T-helper 1 cell treated with Interleukin-12 subunit alpha and Interleukin-12 subunit beta and Interleukin-4 antibody, amounts not matched to agents 30 ng/mL and 1 ng/mL, for 36 hours (primary cell): ENCODE measurements around the gene IGSF3. TPM values are rescaled to one million over a fixed set of nuclear protein-coding genes. Genes with fewer than 3 reads are reported as not detected.
"Not testable (repeated sequence)": the region's sequence is repeated elsewhere in the genome, so short reads cannot be mapped to it uniquely, and the experiment has no call there.

ENCODE experiments used
- intact Hi-C: fragments of 100-400 bp; cut with micrococcal nuclease; formaldehyde crosslinking; loops from one replicate; pipeline ENCODE4 v1.15.1; 2024
- total RNA-seq: library from RNA; stranded (reverse); gene quantifications from 2 replicates; pipeline ENCODE4 v1.2.3, GENCODE V29; 2022

IGSF3 gene
- total RNA-seq, 1 donor from 2014 or later: 0.83 TPM

DNA sequence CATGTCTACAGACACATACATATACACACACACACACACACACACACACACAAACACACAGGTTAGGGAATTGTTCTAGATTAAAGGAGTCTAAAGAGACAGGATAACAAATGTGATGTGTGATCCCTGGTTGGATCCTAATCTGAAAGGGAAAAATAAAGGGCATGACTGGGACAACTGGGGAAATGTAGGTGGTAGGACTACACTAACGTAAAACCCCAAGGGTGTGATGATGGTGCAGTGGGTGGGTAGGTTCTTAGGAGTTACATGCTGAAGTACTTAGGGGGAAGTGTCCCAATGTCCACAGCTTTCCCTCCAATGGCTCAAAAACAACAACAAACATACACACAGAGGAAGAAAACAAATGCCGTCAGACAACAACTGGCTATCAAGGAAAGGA, 68.2 kb downstream of the IGSF3 start:
- intact Hi-C loops: not testable (repeated sequence)

DNA sequence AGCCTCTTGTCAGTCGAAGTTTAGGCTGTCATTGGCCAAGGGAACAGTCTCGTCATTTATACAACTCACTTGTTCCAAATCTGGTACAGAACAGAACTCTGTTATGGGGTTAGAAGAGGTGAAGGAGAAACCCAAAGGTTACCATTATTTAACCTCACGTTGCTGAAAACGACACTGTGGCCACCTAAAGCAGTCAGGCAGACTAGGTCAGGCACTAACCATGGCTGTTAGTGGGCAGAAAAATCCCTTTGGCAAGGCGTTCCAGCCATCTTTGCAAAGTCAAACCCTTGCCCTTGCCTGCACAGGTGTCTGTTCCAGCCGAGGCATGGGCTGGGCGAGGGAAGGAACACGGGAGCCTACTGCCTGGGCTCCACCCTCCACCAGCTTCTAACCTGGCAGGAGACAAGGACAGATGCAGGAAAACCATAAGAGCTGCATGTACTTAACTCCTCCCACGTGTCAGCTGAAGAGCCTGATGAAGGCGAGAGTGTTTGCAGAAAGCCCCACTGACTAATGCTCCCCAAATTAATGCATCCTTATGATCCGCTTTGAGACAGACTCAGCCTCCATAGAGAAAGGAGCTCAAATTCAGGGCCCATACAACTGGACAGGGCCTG, 69.0 kb downstream of the IGSF3 start:
- intact Hi-C loops: not testable (repeated sequence)

DNA sequence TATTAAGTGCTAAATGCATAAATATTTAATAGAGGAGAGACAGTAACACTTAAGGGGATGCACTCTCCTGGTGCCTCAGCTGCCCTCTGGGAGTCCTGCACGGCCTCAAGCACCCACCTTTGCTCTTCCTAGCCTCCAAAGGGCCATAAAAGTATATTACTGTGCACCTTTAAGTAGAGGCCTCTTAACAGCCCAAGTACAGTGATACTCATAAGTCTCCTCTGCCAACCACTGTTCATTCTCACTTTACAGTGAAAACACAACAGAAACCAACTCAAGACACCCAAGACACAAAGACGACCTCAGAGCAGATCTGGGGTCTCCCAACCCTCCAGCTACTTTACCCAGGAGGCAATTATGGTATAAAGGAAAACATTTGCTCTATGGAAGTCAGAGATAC, 70.1 kb downstream of the IGSF3 start:
- intact Hi-C loops: not testable (repeated sequence)

DNA sequence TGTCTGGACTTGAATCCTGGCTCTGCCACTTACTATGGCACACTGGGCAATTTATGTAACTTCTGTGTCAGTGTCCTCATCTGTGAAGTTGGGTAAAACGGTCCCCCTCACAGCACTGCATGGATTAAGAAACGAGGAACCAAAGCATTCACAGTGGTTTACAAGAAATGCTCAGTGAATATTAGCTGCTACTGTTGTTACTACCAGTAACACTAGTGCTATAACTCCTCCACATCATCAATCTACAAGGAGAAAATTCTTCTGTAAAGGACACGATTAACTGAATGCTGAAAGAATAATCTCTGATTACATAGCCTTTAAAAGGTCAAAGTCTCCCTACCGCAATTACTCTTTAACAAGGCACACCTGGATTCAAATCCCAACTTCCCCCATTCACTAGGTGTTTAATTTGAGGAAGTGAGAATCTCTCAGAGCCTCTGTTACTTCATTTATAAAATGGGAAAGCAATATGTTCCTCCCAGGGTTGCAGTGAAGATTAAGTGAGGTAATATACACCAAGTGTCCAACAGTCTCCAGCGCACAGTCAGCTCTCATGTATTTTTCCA, 70.7 kb downstream of the IGSF3 start:
- intact Hi-C loops: loop anchor here (1.0 kb wide), 2 partner anchors 23 to 458 kb away; no protein-coding TSS in a partner anchor

DNA sequence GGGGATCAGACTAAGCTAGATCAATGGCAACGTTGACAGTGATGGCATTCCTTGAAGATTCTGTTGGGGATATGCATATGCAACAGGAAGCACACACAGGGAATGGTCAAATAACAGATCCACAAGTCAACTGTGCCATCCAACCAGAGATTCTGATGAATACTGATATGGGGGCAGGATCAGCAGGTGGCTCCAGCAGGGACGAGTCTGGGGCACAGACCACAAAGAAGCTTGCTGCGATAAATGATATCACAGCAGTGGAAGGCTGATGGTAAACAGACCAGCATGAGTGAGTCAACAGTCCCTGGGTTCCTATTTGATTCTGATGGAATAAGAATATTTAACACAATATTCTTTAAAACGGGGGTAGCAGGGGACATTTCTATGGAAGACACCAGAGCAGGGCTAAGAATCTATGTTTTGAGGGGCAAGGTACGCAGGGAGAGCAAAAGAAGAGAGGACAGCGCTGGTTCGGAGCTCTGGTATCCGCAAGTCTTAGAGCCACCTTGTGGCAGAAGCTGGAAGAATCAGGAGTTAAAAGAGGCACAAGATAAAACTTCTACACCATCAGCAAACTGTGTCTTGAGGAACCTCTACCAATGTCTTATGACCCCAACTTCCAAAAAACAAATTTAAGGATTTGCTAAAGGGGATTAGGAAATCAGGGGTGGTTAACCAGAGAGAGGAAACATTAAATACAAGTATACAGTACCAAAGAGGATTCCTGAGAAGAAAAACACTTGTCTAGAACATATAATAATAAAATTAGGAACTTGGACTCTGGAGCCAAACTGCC, 71.4 kb downstream of the IGSF3 start:
- intact Hi-C loops: loop anchor here (1.0 kb wide), 2 partner anchors 22 to 457 kb away; no protein-coding TSS in a partner anchor

DNA sequence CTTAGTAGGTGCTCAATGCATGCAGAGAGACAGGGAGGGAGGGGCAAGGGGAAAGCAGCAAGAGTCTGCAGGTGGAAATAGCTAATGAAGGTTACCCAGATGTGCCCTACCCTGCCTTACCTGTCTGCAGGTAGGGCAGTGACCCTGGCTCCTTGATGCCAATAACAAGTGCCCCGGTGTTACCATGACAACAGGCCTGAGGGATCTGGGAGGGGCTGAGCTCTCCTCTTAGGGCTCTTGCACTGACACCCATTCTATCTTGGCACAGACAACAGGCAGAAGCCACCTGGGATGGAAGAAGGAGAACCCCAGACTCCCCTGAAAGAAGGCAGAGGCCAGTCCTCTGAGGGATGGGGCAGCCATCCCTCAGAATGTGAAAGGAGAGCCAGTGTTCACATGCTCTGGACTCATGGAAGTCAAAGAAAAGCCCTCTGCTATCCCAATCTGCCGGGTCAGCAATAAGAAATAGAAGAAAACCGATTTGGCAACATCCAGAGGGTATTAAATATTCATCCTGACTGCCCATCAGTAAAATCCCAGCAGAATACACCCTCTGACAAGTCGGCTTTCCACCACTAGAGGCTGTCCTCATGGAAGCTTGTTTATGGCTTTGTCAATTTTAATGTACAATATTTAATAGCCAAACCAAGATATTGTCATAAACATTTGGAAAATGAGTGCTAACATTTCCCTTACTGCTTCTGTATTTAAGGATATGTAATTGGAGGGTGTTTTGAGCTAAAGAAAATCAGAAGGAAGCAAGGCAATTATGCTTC, 72.3 kb downstream of the IGSF3 start:
- intact Hi-C loops: not testable (repeated sequence)

DNA sequence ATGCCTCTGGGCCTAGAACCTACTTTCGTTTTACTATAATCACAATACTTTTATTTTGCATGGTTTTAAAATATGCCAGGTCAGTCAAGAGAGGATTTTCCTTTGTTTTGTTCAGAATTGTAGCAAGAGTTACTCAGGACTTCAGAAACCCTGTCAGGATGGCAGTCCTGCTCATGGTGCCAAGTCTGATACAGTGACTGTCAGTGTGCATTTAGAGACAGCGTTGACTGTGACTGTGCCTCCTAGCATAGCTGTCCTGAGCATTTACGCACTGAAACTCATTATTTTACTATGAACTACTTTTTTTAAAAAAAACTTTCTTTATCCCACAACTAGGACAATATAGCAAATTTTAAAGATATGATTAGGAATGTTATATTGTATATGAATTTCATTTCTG, 73.6 kb downstream of the IGSF3 start:
- intact Hi-C loops: not testable (repeated sequence)

DNA sequence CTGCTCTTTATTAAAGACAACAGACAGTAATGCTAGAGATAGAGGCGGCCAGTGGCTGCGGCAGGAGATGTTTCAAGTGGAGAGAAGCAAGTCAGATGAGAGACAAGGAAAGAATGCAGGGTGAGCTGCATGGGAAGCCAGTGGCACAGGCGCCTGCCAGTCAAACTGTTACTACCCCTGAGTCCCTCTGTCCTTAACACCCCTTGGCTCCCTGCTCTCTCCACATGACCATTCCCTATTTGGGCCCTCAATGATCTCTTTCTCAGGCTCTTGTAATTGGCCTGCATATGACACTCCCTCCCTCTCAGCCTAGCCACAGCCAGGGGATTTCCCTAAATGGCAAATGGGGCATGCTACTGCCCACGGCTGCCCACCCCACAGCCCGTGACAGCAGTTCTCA, 74.1 kb downstream of the IGSF3 start:
- intact Hi-C loops: not testable (repeated sequence)

DNA sequence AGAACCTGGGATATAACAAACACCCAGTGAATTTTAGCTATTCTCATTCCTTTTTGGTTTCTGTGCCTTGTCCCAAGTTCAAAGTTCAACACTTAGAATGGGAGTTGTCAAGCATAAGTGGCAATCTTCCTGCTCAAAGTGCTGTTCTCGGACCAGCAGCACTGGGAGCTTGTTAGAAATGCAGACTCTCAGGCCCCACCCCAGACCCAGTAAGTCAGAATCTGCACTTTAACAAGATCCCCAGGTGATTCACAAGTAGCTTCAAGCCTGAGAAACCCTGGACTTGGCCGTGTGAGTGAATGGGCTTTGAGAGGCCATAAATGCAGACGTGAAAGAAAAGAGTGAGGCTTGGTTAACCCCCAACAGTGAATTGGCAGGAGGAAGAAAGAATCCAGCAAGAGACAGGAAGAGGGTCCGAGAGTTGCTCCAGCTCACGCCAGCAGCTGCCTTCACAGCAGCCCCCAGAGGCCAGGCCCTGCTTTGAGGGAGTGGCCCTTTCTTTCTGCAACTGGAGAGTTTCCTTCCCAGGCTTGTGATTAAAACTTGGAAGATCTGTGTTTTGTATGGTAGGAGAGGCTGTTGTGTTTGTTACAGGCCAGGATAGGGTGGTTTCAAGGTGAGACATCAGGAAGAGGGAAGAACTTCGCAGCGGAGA, 75.5 kb downstream of the IGSF3 start:
- intact Hi-C loops: not testable (repeated sequence)

DNA sequence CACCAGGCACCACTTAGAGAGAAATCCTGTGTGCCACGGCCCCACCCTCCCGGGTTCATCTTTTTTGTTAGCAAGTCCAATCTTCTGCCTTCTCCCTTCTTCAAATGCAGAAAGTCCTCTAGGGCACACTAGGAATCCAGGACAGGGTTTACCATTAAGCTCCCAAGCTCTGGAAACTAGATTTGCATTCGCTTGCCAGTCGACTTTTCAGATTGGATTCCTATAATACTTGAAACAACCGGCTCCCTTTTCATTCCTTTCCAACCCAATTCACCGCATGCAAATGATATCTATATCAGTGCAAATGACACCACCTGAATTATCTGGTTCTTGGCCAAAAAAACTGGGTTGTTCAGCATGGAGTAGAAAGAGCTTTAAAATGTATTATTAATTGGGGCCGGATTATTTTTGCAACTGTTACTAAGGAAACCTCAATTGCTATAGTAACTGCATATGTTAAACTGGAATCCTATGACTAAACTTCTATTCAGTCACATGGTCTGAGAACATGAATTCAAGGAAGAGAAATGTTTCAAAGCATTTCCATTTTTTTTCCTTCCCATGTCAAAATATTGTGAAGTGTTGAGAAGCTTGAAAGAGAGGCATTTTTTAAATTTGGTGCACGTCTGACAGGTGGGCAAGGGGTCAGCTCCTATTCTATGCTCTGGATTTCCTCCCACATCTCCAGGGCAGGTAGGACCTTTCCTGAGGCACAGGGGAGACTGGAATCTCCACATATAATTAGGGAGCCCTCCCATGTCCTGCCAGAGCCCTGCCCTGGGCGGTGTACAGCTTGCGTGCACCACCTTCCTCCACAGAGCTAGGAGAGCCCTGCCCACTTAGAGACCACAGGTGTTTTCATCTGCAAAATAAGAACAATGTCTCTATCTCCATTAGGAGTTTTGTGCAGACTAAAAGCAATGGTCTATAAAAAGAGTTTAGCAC, 76.3 kb downstream of the IGSF3 start:
- intact Hi-C loops: not testable (repeated sequence)

DNA sequence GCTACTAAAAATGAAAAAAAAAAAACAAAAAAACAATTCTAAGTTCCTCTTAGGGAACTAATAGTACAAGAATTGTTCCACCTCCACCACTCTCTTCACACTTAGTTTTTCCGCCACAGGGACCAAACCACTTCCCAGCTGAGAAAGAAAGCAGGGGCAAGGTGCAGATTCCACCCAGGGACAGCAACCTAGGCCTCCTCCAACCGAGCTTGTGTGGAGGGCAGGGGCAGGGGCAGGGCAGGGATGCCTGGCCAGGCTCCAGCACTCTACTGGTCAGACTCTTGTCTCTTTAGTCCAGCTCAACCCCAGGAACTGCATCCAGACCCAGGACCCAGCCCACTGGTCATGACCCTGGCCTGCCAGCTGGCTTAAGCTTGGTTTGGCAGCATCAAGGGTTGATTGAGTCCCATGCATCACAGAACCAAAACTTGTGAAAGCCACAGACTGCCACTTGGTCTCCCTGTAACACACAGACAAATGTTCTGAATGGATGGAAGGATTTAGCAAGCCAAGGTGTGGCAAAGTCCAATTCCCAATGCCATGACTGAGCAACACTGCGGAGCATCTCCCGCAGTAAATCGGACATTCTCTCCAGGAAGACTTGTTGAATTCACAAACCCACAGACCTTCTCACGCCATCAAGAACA, 77.1 kb downstream of the IGSF3 start:
- intact Hi-C loops: not testable (repeated sequence)

DNA sequence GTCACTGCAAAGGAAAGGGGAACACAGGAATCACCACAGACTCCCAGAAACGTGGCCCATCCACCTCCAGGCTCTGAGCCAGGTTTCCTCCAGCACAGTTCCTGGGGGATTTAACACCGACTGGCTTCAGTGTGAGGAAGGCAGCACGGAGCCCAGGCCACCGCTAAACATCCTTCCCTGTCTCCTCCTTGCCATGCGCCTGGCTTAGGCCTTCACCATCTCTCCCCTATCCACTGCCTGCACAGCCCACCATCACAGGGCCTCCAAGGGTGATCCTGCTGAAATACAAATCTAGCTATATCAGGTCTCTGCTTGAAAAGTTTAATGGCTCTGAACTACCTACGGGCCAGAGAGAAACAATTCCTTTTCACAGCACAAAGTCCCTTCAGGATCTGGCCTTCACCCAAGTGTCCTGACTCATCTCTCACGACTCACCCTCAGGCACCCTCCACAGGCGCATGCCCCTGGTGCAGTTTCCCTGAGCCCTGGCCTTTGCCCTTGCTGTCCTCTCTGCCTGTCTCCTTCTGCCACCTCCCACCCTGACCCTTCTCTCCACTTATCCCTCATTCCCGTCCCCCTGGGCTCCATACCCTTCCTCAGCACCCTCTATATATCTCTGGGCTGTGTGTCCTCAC, 78.3 kb downstream of the IGSF3 start:
- intact Hi-C loops: not testable (repeated sequence)

DNA sequence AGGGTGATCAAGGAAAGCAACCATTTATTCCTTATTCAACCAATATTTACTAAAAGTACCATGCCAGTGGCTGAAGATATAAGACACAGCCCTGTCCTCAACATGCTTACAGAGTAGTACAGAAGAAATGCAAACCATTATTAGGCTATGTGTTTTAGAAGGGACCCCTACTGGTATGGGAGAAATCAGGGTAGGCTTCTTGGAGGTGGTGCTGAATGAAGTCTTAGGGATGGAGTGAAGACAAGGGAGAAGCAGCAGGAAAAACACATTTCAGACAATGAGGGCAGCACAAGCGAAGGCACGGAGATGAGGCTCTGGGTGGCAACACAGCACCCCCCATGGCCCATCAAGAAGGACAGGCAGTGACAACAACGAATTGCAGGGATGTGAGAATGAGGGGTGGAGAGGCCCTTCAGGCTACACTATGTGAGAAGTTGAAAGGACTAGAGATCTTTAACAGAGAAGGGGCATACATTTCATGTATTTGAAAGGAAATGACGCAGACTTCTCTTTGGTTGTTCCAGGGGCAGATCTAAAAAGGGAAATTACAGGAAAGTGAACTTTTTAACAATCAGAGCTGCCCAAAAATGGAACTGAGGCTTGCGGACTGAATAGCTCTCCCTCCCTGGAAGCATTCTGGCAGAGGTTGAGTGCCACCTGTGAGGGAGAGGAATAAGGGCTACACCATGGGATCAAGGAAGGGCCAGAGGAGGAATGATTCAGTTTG, 79.9 kb downstream of the IGSF3 start:
- intact Hi-C loops: no loop called here

DNA sequence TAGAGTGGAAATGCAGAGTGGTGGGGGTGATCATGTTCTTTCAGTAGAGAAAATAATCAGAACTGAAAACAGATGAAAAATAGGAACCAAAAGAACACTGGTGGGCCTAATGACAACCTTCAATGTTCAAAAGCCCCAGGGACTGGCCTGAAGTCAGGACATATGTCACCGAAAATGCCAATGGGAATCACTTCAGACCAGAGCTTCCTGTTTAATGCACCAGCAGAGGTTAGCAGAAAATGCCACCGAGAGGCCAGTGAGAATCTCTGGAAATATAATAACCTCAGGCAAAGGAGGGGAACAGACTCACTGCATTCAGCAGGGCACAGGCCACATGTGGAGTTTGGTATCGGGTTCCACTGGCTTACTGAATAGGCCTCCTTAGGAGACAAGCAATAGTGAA, 80.8 kb downstream of the IGSF3 start:
- intact Hi-C loops: no loop called here

DNA sequence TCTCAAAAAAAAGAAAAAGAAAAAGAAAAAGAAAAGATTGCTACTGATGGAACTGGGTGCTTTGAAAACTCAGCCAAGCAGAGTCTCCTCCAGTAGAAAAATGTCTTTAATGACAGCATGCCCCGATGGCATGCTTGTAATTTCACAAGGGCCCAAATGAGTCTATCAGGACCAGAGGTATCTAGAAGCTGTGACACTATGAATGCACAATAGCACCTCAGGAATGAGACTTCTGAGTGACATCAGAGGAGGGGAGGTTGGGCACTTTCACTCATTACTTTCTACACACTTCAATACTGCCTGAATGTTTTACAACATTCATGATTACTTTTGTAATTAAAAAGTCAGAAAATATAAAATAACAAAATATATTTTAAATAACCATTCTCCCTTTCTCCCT, 81.6 kb downstream of the IGSF3 start:
- intact Hi-C loops: no loop called here

DNA sequence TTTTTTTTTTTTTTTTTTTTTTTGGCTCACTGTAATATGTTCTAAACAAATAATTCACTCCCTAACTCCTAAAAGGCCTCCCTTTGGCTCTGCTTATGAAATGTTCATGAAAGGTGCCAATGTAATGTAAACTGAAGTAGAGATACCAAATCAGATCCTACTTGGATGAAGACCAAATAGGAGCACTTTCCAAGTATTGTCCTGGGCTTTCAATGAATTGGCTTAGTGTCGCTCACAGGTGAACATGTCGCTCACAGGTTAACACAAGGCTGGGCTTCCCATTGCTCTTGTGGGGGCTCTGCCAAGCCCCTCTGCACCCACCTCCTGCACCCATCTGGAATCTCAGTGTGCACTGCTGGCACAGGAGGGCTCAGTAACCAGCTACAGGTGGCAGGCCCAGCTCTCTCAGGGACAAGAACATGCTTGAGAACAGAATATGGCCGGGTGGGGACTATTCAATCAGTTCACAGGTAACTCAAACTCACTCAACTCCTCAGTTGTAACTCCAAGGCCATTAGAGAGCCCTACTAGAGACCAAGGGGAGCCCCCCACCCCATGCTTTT, 86.1 kb downstream of the IGSF3 start:
- intact Hi-C loops: no loop called here

DNA sequence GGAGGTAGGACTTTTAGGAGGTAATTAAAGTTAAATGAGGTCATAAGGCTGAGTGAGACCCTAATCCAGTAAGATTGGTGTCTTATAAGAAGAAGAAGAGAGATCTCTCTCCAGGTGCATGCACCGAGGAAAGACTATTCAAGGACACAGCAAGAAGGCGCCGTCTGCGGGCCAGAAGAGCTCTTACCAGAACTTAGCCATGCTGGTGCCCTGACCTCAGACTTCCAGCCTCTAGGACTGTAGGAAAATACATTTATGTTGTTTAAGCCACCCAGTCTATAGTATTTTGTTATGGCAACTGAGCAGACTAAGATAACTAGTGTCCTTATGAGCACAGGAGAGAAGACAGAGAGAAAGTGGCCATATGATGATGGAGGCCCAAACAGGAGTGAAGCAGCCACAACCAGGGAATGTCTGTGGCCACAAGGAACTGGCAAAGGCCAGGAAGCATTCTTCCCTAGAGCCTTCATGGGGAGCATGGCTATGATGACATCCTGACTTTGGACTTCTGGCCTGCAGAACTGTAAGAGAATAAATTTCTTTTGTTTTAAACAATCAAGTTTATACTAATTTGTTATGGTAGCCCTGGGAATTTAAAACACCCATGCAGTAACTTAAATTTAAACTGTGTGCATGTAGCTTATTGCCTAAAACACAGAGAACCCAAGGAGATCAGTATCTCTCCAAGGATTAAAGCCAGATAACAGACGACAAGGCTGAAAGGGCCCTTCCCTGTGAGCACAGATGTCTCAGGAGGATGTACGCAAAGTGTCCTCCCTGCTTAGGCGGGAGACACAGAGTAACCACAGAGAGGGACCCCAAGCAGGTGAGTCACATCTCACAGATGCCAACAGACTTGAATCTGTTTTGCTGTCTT, 86.8 kb downstream of the IGSF3 start:
- intact Hi-C loops: no loop called here
